HG02870 (cell line): ENCODE results near the gene CCNL1.

Experiments
- ATAC-seq: cut with Tn5 transposase; IDR thresholded peaks from one replicate; pipeline ENCODE4 v1.9.1; 2021; ENCODE audit warnings: mild to moderate bottlenecking, moderate library complexity; ENCODE audit not compliant: unreplicated experiment

Gene CCNL1

GRCh38 chr3:157126365-157126764 is 33.6 kb downstream of the CCNL1 start:
- no peak for ATAC-seq

- no peak for ATAC-seq
Observed at GRCh38 chr3:157125101-157125500, 34.8 kb downstream of the CCNL1 start.

GRCh38 chr3:157123621-157124020 is 36.3 kb downstream of the CCNL1 start:
- ATAC-seq: no peak

- no peak for ATAC-seq
Observed at GRCh38 chr3:157122832-157123427, 37.0 kb downstream of the CCNL1 start.

- no peak for ATAC-seq
Observed at GRCh38 chr3:157122116-157122515, 37.8 kb downstream of the CCNL1 start.

- ATAC-seq: no peak
Observed at GRCh38 chr3:157121522-157121921, 38.4 kb downstream of the CCNL1 start.

GRCh38 chr3:157120071-157120892 is 39.7 kb downstream of the CCNL1 start:
- no peak for ATAC-seq

GRCh38 chr3:157119369-157119951 is 40.5 kb downstream of the CCNL1 start:
- no peak for ATAC-seq

- ATAC-seq: no peak
Observed at GRCh38 chr3:157117875-157118654, 41.9 kb downstream of the CCNL1 start.

- ATAC-seq: no peak
Observed at GRCh38 chr3:157117206-157117605, 42.7 kb downstream of the CCNL1 start.

- ATAC-seq: no peak
Observed at GRCh38 chr3:157116017-157116416, 43.9 kb downstream of the CCNL1 start.

GRCh38 chr3:157115069-157116006 is 44.6 kb downstream of the CCNL1 start:
- ATAC-seq: no peak

GRCh38 chr3:157113832-157114505 is 46.0 kb downstream of the CCNL1 start:
- ATAC-seq: no peak

GRCh38 chr3:157112536-157112935 is 47.4 kb downstream of the CCNL1 start:
- no peak for ATAC-seq

GRCh38 chr3:157111518-157111917 is 48.4 kb downstream of the CCNL1 start:
- ATAC-seq: no peak

- ATAC-seq: no peak
Observed at GRCh38 chr3:157110761-157111278, 49.1 kb downstream of the CCNL1 start.

GRCh38 chr3:157109267-157110141 is 50.4 kb downstream of the CCNL1 start:
- no peak for ATAC-seq

- no peak for ATAC-seq
Observed at GRCh38 chr3:157107644-157108133, 52.3 kb downstream of the CCNL1 start.
